Measurements from ENCODE around the gene DIS3L.
A peak's percentile ranks its signal among the peaks of the same experiment; 100 is the strongest.

The DIS3L gene

DNA sequence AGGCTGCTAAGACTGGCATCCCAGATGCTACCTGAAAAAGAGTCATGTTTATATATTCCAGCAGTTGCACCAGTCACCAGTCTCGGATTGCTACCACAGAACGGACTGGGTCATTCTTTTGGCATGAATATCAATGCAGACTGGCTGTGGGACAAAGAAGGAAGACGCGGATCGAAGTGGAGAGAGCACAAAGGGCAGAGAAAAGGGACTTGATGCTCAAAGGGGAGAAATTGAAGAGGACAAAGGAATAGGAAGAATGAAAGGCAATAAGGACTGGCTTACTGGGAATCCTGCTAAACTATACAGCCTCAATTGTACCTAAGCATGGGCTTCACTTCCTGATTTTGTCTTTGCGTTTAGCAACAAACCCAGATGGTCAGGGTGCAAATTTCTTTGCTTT is 15.3 kb upstream of the DIS3L start:
- WGBS, 2 experiments, result 58 to 65% methylated on average over 6 of the region's 6 CpGs
- Histone ChIP-seq H3K4me3 (ENCODE audit: insufficient read depth, low read depth, low read length) (no peak overlapping the region), H3K4me1 (ENCODE audit: control insufficient read depth, insufficient read depth, low read length) (peaks cover 7% of the 10 kb centered on the region), H3K27ac (ENCODE audit: insufficient read depth, low read depth, low read length, poor library complexity, severe bottlenecking) (peak overlapping the region; percentile 26), H3K9me3 (ENCODE audit: control insufficient read depth, low read length) (no peaks in the 10 kb centered on the region), H3K36me3 (ENCODE audit: control insufficient read depth, insufficient read depth, low read length) (no peaks in the 10 kb centered on the region), H3K27me3 (ENCODE audit: control insufficient read depth, insufficient read depth, low read length, poor library complexity, severe bottlenecking) (no peaks in the 10 kb centered on the region)

DNA sequence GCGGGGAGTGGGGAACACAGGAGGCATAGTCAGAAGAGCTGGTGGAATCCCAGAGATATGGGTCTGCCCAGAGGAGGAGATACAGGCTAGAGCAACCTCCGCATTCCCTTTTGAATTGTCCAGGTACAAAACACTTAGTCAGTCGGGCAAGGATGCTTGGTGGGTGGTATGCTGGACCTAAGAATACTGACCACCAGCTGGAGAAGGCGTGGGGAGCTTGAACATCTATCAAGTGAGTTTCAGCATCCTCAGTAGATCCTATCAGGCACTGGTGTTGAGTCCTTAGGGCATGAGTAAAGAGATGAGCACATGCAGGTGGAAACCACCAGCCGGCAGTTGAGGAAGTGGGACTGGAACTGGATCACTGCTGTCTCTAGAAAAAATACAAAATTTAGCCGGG is 14.7 kb upstream of the DIS3L start:
- H3K9me3 ChIP-seq (ENCODE audit: control insufficient read depth, low read length), result no peaks in the 10 kb centered on the region
- H3K27ac ChIP-seq (ENCODE audit: insufficient read depth, low read depth, low read length, poor library complexity, severe bottlenecking), result no peak overlapping the region
- H3K36me3 ChIP-seq (ENCODE audit: control insufficient read depth, insufficient read depth, low read length), result no peaks in the 10 kb centered on the region
- H3K4me1 ChIP-seq (ENCODE audit: control insufficient read depth, insufficient read depth, low read length), result peaks cover 7% of the 10 kb centered on the region
- H3K27me3 ChIP-seq (ENCODE audit: control insufficient read depth, insufficient read depth, low read length, poor library complexity, severe bottlenecking), result no peaks in the 10 kb centered on the region
- no peak overlapping the region for H3K4me3 ChIP-seq (ENCODE audit: insufficient read depth, low read depth, low read length)
- WGBS, 2 experiments, result 96% methylated on average over 6 of the region's 6 CpGs

DNA sequence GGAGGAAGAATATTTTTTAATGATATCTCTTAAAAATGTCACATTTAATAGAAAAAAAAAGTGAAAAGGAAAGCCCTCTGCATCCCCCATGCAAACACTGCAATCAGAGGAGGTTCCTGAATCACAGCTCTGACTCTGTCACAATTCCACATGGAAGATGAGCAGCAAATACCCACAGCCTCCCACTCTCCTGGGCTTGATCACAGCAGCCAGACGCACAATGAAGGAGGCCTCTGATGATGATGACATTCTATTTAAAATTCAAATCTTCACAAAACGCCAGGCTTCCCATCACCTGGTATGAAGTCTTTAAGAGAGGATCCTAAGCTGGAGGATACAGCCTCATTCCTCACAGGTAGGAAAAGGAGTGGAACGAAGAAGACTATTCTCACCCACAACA is 9.1 kb upstream of the DIS3L start:
- Histone ChIP-seq H3K4me3 (ENCODE audit: insufficient read depth, low read depth, low read length) (no peak overlapping the region), H3K4me1 (ENCODE audit: control insufficient read depth, insufficient read depth, low read length) (no peaks in the 10 kb centered on the region), H3K36me3 (ENCODE audit: control insufficient read depth, insufficient read depth, low read length) (no peaks in the 10 kb centered on the region), H3K27ac (ENCODE audit: insufficient read depth, low read depth, low read length, poor library complexity, severe bottlenecking) (no peak overlapping the region), H3K9me3 (ENCODE audit: control insufficient read depth, low read length) (no peaks in the 10 kb centered on the region), H3K27me3 (ENCODE audit: control insufficient read depth, insufficient read depth, low read length, poor library complexity, severe bottlenecking) (no peaks in the 10 kb centered on the region)
- 67 to 80% methylated on average over 2 to 3 of the region's 3 CpGs for WGBS, 2 experiments

DNA sequence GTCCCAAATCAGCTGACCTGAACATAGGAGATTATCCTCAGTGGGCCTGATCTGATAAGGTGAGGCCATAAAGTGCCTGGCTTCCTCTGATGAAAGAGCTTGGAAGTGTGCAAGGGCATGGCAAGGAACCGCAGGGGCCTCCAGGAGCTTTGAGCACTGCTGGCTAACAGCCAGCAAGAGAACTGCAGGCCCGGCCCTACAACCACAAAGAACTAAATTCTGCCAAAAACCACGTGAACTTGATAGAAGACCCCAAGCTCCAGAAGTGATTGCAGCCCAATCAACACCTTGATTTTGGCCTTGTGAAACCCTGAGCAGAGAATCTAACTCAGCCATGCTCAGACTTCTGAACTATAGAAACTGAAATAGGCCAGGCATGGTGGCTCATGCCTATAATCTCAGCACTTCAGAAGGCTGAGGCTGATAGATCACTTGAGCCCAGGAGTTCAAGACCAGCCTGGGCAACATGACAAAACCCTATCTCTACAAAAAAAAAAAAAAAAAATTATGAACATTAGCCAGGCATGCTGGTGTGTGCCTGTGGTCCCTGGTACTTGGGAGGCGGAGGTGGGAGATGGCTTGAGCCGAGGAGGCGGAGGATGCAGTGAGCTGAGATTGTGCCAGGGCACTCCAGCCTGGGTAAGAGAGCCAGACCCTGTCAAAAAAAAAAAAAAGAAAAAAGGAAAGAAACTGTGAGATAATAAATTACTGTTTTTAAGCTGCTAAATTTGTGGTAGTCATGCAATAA is 7.7 kb upstream of the DIS3L start:
- no peaks in the 10 kb centered on the region for H3K4me1 ChIP-seq (ENCODE audit: control insufficient read depth, insufficient read depth, low read length)
- H3K27me3 ChIP-seq (ENCODE audit: control insufficient read depth, insufficient read depth, low read length, poor library complexity, severe bottlenecking), result no peaks in the 10 kb centered on the region
- no peak overlapping the region for H3K4me3 ChIP-seq (ENCODE audit: insufficient read depth, low read depth, low read length)
- no peaks in the 10 kb centered on the region for H3K9me3 ChIP-seq (ENCODE audit: control insufficient read depth, low read length)
- H3K36me3 ChIP-seq (ENCODE audit: control insufficient read depth, insufficient read depth, low read length), result no peaks in the 10 kb centered on the region
- H3K27ac ChIP-seq (ENCODE audit: insufficient read depth, low read depth, low read length, poor library complexity, severe bottlenecking), result no peak overlapping the region
- WGBS, 2 experiments, result 89% methylated on average over 6 of the region's 6 CpGs

DNA sequence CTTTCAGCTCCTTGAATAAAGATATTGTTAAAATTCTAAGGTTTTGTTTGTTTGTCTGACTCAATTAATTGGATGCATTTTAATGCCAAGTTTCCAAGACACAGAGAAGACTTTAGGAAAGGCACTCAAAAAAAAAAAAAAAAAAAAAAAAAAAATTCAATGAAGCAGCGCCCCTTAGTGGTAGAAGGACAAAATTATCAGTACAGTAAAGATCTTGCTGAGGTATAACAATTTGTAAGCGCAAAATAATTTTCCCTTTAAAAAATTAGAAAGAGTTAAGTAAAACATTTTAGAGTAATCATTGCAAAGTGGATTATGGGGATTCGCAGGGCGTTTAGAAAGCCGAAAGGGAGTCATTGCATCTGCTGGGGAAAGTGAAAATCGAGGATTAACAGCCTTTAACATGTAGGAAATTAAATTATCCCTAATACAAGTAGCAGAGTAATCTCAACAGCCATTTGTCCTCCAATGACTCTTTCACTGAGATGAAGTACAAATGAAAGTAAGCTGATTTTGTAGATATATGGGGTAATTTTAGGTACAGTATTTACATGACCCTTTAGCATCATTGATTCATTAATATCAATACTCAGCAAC is 5.8 kb upstream of the DIS3L start:
- no peak overlapping the region for H3K27ac ChIP-seq (ENCODE audit: insufficient read depth, low read depth, low read length, poor library complexity, severe bottlenecking)
- 20 to 26% methylated on average over 4 to 6 of the region's 6 CpGs for WGBS, 2 experiments

DNA sequence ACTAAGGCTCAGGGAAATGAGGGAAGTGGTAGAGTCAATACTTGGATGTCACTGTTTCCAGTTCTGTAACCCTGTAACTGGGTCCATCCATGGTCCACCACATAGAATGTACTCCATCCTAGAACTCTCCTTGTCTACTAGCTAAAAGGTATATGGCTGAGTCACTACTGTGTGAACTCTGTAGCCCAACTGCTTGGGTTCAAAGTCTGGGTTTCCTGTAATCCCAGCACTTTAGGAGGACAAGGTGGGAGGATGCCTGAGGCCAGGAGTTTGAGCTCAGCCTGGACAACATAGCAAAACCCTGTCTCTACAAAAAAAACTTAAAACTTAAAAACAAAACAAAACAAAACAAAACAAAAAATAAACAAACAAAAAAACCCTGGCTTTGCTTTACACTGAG is 5.3 kb upstream of the DIS3L start:
- no peaks in the 10 kb centered on the region for H3K4me1 ChIP-seq (ENCODE audit: control insufficient read depth, insufficient read depth, low read length)

More for the DNA sequence above, 5.8 kb upstream of the DIS3L start:
- H3K4me1 ChIP-seq (ENCODE audit: control insufficient read depth, insufficient read depth, low read length), result no peaks in the 10 kb centered on the region
- no peak overlapping the region for H3K4me3 ChIP-seq (ENCODE audit: insufficient read depth, low read depth, low read length)
- H3K27me3 ChIP-seq (ENCODE audit: control insufficient read depth, insufficient read depth, low read length, poor library complexity, severe bottlenecking), result peaks cover 6% of the 10 kb centered on the region
- H3K9me3 ChIP-seq (ENCODE audit: control insufficient read depth, low read length), result no peaks in the 10 kb centered on the region
- H3K36me3 ChIP-seq (ENCODE audit: control insufficient read depth, insufficient read depth, low read length), result no peaks in the 10 kb centered on the region

DNA sequence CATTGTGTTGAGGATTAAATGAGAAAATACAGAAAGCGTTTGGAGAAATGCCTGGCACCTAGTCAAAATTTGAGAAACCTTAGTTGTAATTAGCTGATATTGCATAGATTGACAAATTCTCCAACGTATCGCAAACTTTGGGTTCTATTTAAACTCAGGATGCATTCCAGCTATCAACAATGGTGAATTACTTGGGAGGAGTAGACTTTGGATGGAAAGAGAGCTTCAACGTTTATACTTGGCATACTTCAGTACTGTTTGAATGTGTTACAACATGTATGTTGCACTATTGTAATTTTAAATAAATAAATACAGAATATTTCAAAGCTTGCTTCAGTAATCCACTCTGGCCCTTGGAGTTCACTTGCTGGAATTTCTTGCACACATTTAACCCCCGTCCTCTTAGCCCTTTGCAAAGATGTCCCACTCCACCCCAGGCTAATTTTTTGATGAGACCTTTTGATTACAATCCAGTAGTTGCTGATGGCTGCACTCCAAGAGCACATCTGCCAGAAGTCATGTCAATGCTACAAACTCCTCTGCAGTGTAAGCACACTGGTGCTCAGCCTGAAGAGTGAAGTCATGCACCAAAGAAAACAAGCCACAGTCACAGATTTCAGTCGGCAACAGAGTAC is 4.7 kb upstream of the DIS3L start:
- no peak overlapping the region for H3K4me3 ChIP-seq (ENCODE audit: insufficient read depth, low read depth, low read length)
- WGBS, 2 experiments, result 85 to 91% methylated on average over 6 of the region's 6 CpGs
- H3K36me3 ChIP-seq (ENCODE audit: control insufficient read depth, insufficient read depth, low read length), result no peaks in the 10 kb centered on the region
- H3K4me1 ChIP-seq (ENCODE audit: control insufficient read depth, insufficient read depth, low read length), result no peaks in the 10 kb centered on the region
- H3K27ac ChIP-seq (ENCODE audit: insufficient read depth, low read depth, low read length, poor library complexity, severe bottlenecking), result no peak overlapping the region
- peaks cover 14% of the 10 kb centered on the region for H3K27me3 ChIP-seq (ENCODE audit: control insufficient read depth, insufficient read depth, low read length, poor library complexity, severe bottlenecking)
- no peaks in the 10 kb centered on the region for H3K9me3 ChIP-seq (ENCODE audit: control insufficient read depth, low read length)

More for the DNA sequence above, 5.3 kb upstream of the DIS3L start:
- no peak overlapping the region for H3K4me3 ChIP-seq (ENCODE audit: insufficient read depth, low read depth, low read length)
- H3K9me3 ChIP-seq (ENCODE audit: control insufficient read depth, low read length), result no peaks in the 10 kb centered on the region
- no peaks in the 10 kb centered on the region for H3K36me3 ChIP-seq (ENCODE audit: control insufficient read depth, insufficient read depth, low read length)
- no peak overlapping the region for H3K27ac ChIP-seq (ENCODE audit: insufficient read depth, low read depth, low read length, poor library complexity, severe bottlenecking)
- H3K27me3 ChIP-seq (ENCODE audit: control insufficient read depth, insufficient read depth, low read length, poor library complexity, severe bottlenecking), result peaks cover 12% of the 10 kb centered on the region

DNA sequence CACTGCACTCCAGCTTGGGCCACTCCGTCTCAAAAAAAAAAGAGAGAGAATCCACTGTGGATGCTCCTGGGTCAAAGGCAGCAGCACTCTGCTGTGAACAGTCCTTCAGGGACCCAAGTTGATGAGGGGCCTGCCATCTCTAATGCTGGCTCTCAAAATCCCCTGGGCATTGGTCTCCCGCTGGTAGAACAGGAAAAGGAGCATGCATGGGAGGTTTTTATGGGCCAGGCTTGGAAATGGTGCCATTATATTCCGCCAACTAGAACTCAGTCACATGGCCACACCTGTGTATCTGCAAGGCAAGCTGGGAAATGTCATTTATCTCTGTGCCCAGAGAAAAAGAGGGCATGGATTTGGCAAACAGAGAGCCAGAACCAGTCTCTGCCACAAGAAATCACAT is 3.4 kb upstream of the DIS3L start:
- H3K27ac ChIP-seq (ENCODE audit: insufficient read depth, low read depth, low read length, poor library complexity, severe bottlenecking), result no peak overlapping the region
- H3K4me3 ChIP-seq (ENCODE audit: insufficient read depth, low read depth, low read length), result no peak overlapping the region
- H3K36me3 ChIP-seq (ENCODE audit: control insufficient read depth, insufficient read depth, low read length), result no peaks in the 10 kb centered on the region
- H3K4me1 ChIP-seq (ENCODE audit: control insufficient read depth, insufficient read depth, low read length), result peaks cover 6% of the 10 kb centered on the region
- 94 to 95% methylated on average over 3 of the region's 3 CpGs for WGBS, 2 experiments
- H3K27me3 ChIP-seq (ENCODE audit: control insufficient read depth, insufficient read depth, low read length, poor library complexity, severe bottlenecking), result peaks cover 25% of the 10 kb centered on the region
- H3K9me3 ChIP-seq (ENCODE audit: control insufficient read depth, low read length), result no peaks in the 10 kb centered on the region

DNA sequence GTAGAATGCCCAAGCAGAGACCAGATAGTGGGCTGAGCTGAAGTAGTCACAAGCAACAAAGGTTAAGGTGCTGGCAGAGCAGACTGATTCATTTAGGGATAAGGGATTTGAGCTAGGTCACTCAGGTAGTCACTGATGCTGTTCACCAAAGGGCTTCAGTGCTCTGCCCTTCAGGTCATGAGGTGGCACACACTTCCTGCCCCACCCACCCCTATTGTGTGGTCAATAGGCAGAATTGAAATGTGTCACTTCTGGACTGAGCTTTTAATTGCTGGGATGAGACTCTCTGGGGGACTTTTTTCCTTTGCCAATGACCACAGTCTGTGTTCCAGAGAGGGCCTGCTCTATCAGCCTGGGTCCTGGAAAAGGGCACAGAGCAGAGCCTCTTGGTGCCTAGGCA is 2.9 kb upstream of the DIS3L start:
- no peak overlapping the region for H3K27ac ChIP-seq (ENCODE audit: insufficient read depth, low read depth, low read length, poor library complexity, severe bottlenecking)
- H3K36me3 ChIP-seq (ENCODE audit: control insufficient read depth, insufficient read depth, low read length), result no peaks in the 10 kb centered on the region
- peaks cover 27% of the 10 kb centered on the region for H3K27me3 ChIP-seq (ENCODE audit: control insufficient read depth, insufficient read depth, low read length, poor library complexity, severe bottlenecking)
- H3K9me3 ChIP-seq (ENCODE audit: control insufficient read depth, low read length), result no peaks in the 10 kb centered on the region
- peaks cover 6% of the 10 kb centered on the region for H3K4me1 ChIP-seq (ENCODE audit: control insufficient read depth, insufficient read depth, low read length)
- no peak overlapping the region for H3K4me3 ChIP-seq (ENCODE audit: insufficient read depth, low read depth, low read length)

DNA sequence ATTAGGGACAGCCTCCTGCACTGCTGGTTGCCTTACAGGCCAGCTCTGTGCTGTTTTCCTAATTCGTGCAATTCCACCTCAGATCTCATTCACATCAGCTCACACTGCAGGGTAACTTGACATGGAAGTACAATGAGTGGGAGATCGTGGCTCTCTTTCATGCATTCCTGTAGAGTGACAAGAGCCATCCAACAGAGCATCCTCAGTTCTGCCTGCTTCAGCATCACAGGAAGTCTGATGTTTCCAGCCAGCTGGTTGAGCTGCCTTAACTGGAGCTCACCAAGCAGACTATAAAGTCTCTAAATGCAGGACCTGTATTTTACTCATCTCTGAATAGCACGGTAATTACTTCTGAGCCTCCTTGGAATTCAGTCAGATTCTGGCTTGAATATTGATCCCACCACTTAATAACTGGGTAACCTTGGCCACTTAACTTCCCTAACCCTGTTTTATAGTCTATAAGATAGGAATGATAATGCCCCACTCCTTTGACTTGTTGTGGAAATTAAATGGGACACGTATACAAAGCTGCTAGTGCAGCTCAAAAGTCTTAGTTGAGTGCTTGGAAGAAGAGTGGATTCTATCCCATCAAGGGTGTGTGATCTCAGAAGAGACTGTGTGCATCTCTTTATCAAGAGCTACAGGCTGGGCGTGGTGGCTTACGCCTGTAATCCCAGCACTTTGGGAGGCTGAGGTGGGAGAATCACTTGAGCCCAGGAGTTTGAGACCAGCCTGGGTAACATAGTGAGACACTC is 1.4 kb upstream of the DIS3L start:
- WGBS, 2 experiments, result 70 to 72% methylated on average over 6 of the region's 6 CpGs
- Histone ChIP-seq H3K9me3 (ENCODE audit: control insufficient read depth, low read length) (no peaks in the 10 kb centered on the region), H3K4me1 (ENCODE audit: control insufficient read depth, insufficient read depth, low read length) (peaks cover 6% of the 10 kb centered on the region), H3K27me3 (ENCODE audit: control insufficient read depth, insufficient read depth, low read length, poor library complexity, severe bottlenecking) (peaks cover 32% of the 10 kb centered on the region), H3K36me3 (ENCODE audit: control insufficient read depth, insufficient read depth, low read length) (no peaks in the 10 kb centered on the region), H3K4me3 (ENCODE audit: insufficient read depth, low read depth, low read length) (no peak overlapping the region), H3K27ac (ENCODE audit: insufficient read depth, low read depth, low read length, poor library complexity, severe bottlenecking) (no peak overlapping the region)
